Neural crest cell (in vitro differentiated cells): ENCODE data around the gene PEX7. TPM values are rescaled to one million over a fixed set of nuclear protein-coding genes. Genes with fewer than 3 reads are reported as not detected.
A peak's percentile ranks its signal among the peaks of the same experiment; 100 is the strongest.
"Not testable (repeated sequence)": the region's sequence is repeated elsewhere in the genome, so short reads cannot be mapped to it uniquely, and the experiment has no call there.

ENCODE experiments used
- DNase-seq: peaks from one replicate; pipeline ENCODE4 v3.0.0; 2021; ENCODE audit warnings: low read depth, mixed read lengths, low spot score
- H3K27ac Mint-ChIP-seq: one replicate; pipeline ENCODE4 v1.8.0; 2021; ENCODE audit warnings: mild to moderate bottlenecking, mixed read lengths; ENCODE audit not compliant: unreplicated experiment
- H3K27me3 Mint-ChIP-seq: 2 replicates; pipeline ENCODE4 v1.8.0; 2021; ENCODE audit warnings: low read depth, mild to moderate bottlenecking, mixed read lengths
- H3K36me3 Mint-ChIP-seq: 2 replicates; pipeline ENCODE4 v1.8.0; 2021; ENCODE audit warnings: low read depth, mild to moderate bottlenecking, mixed read lengths
- H3K4me1 Mint-ChIP-seq: 2 replicates; pipeline ENCODE4 v1.8.0; 2021; ENCODE audit warnings: mixed read lengths
- H3K4me3 Mint-ChIP-seq: one replicate; pipeline ENCODE4 v1.8.0; 2021; ENCODE audit warnings: mild to moderate bottlenecking, mixed read lengths
- H3K9me3 Mint-ChIP-seq: 2 replicates; pipeline ENCODE4 v1.8.0; 2021; ENCODE audit warnings: mixed read lengths
- total RNA-seq: library from RNA; stranded (reverse); gene quantifications from 2 replicates; pipeline ENCODE4 v1.2.1, GENCODE V29; 2021
- TF ChIP-seq, protein P1 (sequence below): fragments of 200-600 bp; sonication (generic); conservative IDR thresholded peaks from 2 replicates; pipeline ENCODE4 v1.5.0; 2021; ENCODE audit warnings: antibody characterized with exemption, mild to moderate bottlenecking

Gene PEX7
- total RNA-seq, 1 donor from 2014 or later = 5.3 TPM

DNA sequence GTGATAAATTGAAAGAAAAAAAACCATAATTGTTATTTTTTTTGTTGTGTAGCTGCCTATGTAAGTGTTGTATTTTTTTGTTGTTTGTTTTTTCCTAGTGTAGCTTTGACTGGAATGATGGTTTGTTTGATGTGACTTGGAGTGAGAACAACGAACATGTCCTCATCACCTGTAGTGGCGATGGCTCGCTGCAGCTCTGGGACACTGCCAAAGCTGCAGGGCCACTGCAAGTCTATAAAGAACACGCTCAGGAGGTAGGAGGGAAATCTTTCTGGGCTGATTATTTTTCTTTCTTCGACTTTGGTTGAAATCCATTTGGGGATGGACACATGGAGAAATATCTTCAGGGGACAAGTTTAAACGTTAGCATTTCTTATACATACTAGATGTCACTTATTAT, 3.8 kb downstream of the PEX7 start:
- TF ChIP-seq, protein P1, sequence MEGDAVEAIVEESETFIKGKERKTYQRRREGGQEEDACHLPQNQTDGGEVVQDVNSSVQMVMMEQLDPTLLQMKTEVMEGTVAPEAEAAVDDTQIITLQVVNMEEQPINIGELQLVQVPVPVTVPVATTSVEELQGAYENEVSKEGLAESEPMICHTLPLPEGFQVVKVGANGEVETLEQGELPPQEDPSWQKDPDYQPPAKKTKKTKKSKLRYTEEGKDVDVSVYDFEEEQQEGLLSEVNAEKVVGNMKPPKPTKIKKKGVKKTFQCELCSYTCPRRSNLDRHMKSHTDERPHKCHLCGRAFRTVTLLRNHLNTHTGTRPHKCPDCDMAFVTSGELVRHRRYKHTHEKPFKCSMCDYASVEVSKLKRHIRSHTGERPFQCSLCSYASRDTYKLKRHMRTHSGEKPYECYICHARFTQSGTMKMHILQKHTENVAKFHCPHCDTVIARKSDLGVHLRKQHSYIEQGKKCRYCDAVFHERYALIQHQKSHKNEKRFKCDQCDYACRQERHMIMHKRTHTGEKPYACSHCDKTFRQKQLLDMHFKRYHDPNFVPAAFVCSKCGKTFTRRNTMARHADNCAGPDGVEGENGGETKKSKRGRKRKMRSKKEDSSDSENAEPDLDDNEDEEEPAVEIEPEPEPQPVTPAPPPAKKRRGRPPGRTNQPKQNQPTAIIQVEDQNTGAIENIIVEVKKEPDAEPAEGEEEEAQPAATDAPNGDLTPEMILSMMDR = no peak
- Mint-ChIP-seq H3K27ac (no peak overlapping the region), H3K9me3 (no peaks in the 10 kb centered on the region), H3K4me1 (peaks cover 8% of the 10 kb centered on the region), H3K36me3 (peaks cover 29% of the 10 kb centered on the region), H3K27me3 (no peaks in the 10 kb centered on the region), H3K4me3 (peak overlapping the region; percentile 18)
- no peak for DNase-seq

DNA sequence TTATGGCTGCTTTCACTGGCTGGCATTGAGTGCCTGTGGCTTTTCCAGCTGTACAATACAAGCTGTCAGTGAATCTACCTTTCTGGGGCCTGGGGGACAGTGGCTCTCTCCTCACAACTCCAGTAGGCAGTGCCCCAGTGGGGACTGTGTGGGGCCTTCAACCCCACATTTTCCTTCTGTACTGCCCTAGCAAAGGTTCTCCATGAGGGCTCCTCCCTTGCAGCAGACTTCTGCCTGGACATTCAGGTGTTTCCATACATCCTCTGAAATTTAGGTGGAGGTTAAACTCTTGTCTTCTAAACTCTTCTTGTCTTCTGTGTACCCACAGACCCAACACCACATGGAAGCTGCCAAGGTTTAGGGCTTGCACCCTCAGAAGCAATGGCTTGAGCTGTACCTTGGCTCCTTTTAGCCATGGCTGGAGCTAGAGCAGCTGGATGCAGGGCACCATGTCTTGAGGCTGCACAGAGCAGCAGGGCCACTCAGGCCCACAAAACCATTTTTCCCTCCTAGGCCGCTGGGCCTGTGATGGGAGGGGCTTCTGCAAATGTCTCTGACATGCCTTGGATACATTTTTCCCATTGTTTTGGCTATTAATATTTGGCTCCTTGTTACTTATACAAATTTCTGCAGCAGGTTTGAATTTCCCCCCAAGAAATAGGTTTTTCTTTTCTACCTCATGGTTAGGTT, 9.6 kb downstream of the PEX7 start:
- no peaks in the 10 kb centered on the region for H3K27me3 Mint-ChIP-seq
- no peak for DNase-seq
- H3K9me3 Mint-ChIP-seq = peaks cover 9% of the 10 kb centered on the region
- H3K4me1 Mint-ChIP-seq = no peaks in the 10 kb centered on the region
- peaks cover 45% of the 10 kb centered on the region for H3K36me3 Mint-ChIP-seq
- TF ChIP-seq, protein P1 = no peak
- no peak overlapping the region for H3K4me3 Mint-ChIP-seq
- H3K27ac Mint-ChIP-seq = no peak overlapping the region

DNA sequence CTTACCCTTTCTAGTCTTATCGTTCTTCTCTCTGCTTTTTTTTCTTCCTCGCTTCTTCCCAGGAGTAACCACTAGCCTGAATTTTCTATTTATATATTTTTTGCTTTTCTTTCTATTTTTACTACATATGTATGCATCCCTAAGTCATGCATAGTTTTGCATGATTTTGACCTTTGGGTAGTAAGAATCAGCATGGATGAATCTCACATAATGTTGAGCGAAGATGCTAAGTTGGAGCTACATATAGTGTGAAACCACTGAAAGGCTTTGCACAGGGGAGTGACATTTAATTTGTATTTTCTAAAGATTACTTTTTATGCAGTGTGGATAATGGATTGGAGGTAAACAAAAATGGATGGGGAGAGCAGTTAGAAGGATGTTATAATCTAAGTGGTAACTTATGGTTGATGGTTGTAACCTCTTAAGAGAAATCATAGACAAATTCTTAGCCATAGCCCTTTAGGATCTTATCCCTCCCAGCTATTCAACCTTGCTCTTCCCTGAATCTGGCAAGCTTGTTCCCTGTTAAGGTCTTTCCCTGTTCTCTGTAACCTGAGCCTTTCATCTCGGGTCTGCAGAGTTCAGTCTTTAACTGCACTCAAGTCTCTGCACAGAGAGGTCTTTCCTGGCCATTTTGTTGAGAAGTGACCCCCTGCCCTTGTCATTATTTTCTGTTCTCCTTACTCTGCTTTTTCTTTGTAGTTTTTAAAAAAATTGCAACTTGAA, 18.0 kb downstream of the PEX7 start:
- no peaks in the 10 kb centered on the region for H3K9me3 Mint-ChIP-seq
- peaks cover 3% of the 10 kb centered on the region for H3K36me3 Mint-ChIP-seq
- no peak overlapping the region for H3K4me3 Mint-ChIP-seq
- H3K4me1 Mint-ChIP-seq = peaks cover 18% of the 10 kb centered on the region
- no peak overlapping the region for H3K27ac Mint-ChIP-seq
- TF ChIP-seq, protein P1 = no peak
- no peaks in the 10 kb centered on the region for H3K27me3 Mint-ChIP-seq
- no peak for DNase-seq

DNA sequence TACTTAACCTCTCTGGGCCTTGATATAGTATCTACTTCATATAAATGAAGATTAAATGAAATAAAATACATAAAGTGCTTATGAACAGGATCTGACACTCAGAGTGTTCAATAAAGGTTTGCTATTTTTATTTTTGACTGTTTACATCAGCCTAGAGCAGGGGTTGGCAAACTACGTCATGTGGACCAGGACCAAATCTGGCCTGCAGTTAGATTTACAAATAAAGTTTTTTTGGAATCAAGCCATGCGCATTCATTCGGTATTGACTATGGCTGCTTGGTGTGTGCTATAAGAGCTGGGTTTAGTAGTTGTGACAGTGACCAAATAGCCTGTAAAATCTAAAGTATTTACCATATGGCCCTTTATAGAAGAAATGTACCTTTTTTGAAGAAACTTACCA, 20.8 kb downstream of the PEX7 start:
- no peak overlapping the region for H3K4me3 Mint-ChIP-seq

DNA sequence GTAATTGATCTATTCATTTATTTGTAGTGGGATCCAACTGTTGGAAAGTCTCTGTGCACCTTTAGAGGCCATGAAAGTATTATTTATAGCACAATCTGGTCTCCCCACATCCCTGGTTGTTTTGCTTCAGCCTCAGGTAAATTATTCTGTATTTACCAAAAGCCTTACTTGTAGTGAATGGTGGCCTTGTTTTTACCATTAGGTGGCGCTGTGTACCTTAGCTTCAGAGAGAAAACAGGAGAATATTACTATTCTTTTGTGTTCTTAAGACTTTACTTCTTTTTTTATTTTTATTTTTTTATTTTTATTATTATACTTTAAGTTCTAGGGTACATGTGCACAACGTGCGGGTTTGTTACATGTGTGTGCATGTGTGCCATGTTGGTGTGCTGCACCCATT, 23.7 kb downstream of the PEX7 start:
- peaks cover 3% of the 10 kb centered on the region for H3K4me1 Mint-ChIP-seq
- H3K36me3 Mint-ChIP-seq = peaks cover 38% of the 10 kb centered on the region
- H3K27me3 Mint-ChIP-seq = no peaks in the 10 kb centered on the region
- peak; percentile 6 for DNase-seq
- TF ChIP-seq, protein P1 = peak; percentile 81
- H3K9me3 Mint-ChIP-seq = peaks cover 9% of the 10 kb centered on the region
- H3K27ac Mint-ChIP-seq = no peak overlapping the region
- H3K4me3 Mint-ChIP-seq = no peak overlapping the region

More for the DNA sequence above, 20.8 kb downstream of the PEX7 start:
- no peak for DNase-seq
- H3K36me3 Mint-ChIP-seq = peaks cover 14% of the 10 kb centered on the region
- no peak overlapping the region for H3K27ac Mint-ChIP-seq
- H3K4me1 Mint-ChIP-seq = peaks cover 18% of the 10 kb centered on the region
- TF ChIP-seq, protein P1 = no peak
- H3K27me3 Mint-ChIP-seq = no peaks in the 10 kb centered on the region
- H3K9me3 Mint-ChIP-seq = peaks cover 3% of the 10 kb centered on the region

DNA sequence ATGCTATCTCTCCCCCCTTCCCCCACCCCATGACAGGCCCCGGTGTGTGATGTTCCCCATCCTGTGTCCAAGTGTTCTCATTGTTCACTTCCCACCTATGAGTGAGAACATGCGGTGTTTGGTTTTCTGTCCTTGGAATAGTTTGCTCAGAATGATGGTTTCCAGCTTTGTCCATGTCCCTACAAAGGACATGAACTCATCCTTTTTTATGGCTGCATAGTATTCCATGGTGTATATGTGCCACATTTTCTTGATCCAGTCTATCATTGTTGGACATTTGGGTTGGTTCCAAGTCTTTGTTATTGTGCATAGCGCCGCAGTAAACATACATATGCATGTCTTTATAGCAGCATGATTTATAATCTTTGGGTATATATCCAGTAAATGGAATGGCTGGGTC, 24.1 kb downstream of the PEX7 start:
- not testable (repeated sequence) for H3K9me3 Mint-ChIP-seq

DNA sequence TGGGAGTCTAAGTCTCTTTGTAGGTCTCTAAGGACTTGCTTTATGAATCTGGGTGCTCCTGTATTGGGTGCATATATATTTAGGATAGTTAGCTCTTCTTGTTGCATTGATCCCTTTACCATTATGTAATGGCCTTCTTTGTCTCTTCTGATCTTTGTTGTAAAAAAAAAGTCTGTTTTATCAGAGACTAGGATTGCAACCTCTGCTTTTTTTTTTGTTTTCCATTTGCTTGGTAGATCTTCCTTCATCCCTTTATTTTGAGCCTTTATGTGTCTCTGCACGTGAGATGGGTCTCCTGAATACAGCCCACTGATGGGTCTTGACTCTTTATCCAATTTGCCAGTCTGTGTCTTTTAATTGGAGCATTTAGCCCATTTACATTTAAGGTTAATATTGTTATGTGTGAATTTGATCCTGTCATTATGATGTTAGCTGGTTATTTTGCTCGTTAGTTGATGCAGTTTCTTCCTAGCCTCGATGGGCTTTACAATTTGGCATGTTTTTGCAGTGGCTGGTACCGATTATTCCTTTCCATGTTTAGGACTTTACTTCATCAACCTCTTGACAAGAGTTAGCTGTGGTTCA, 27.7 kb downstream of the PEX7 start:
- H3K27me3 Mint-ChIP-seq, H3K4me1 Mint-ChIP-seq, H3K27ac Mint-ChIP-seq, DNase-seq, H3K4me3 Mint-ChIP-seq: not testable (repeated sequence)
- H3K36me3 Mint-ChIP-seq = peaks cover 47% of the 10 kb centered on the region
- peaks cover 12% of the 10 kb centered on the region for H3K9me3 Mint-ChIP-seq

More for the DNA sequence above, 24.1 kb downstream of the PEX7 start:
- H3K36me3 Mint-ChIP-seq = peaks cover 38% of the 10 kb centered on the region
- not testable (repeated sequence) for H3K27me3 Mint-ChIP-seq, DNase-seq, H3K4me3 Mint-ChIP-seq, H3K27ac Mint-ChIP-seq, H3K4me1 Mint-ChIP-seq
